Measurements from ENCODE around the gene PTGES. TPM values are rescaled to one million over a fixed set of nuclear protein-coding genes. Genes with fewer than 3 reads are reported as not detected.

PTGES gene
- polyA plus RNA-seq, 3 donors: 0.29 to 1.8 (median 0.84) TPM

DNA sequence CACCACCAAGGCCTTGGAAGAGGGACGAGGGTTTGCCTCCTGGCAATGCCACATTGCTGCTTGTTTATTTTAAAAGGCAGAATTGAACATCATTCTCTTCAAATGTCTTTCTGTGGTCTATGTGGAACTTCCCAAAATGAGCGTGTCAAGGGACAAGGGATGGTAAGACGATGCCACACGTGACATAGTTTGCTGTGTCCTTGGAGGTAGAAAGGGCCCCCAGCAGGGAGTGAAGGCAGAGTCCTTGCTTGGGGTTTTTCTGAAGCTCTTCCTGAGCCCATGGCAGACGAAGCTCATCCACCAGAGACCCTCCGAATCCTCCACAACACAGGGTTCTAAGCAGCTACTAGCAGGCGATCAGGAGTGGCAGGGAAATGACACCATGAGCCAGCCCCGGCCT lies 59.1 kb downstream of the PTGES start:
- 81% methylated on average over 7 of the region's 8 CpGs for WGBS (ENCODE audit: insufficient coverage)
- Mint-ChIP-seq H3K9me3 (peaks cover 0 to 4% (median 0%) of the 10 kb centered on the region in 7 donors), H3K4me3 (no peak overlapping the region), H3K27ac (no peak overlapping the region), H3K4me1 (peaks cover 5% of the 10 kb centered on the region), H3K36me3 (no peaks in the 10 kb centered on the region), H3K27me3 (ENCODE audit: low read depth in 3 of 3) (peaks cover 37 to 60% (median 46%) of the 10 kb centered on the region in 3 donors)
- Histone ChIP-seq H2AFZ (ENCODE audit: insufficient read depth, low read depth, low read length, poor library complexity, severe bottlenecking) (no peak overlapping the region), H3K36me3 (replicated peaks in 1 of 2; ENCODE audit: control insufficient read depth in 1 of 2, insufficient read depth in 2 of 2, low read length in 2 of 2) (no peaks in the 10 kb centered on the region), H3K79me2 (ENCODE audit: insufficient read depth, low read length) (no peaks in the 10 kb centered on the region), H3K4me3 (replicated peaks in 1 of 3; ENCODE audit: low read depth in 2 of 3, low read length in 3 of 3) (no peak overlapping the region), H3K27ac (ENCODE audit: low read depth in 1 of 2, low read length in 2 of 2) (no peak overlapping the region), H3K27me3 (ENCODE audit: control insufficient read depth in 2 of 2, insufficient read depth in 2 of 2, low read length in 2 of 2) (peaks cover 9 to 34% of the 10 kb centered on the region in 2 donors), H3K9me3 (replicated peaks in 1 of 2; ENCODE audit: control insufficient read depth in 1 of 2, insufficient read depth in 1 of 2, low read length in 2 of 2) (peaks cover 0 to 5% of the 10 kb centered on the region in 2 donors), H4K20me1 (ENCODE audit: insufficient read depth, low read length) (no peaks in the 10 kb centered on the region), H3K4me1 (ENCODE audit: control insufficient read depth in 1 of 2, insufficient read depth in 2 of 2, low read length in 2 of 2) (no peaks in the 10 kb centered on the region), H3K9ac (ENCODE audit: insufficient read depth, low read length, poor library complexity, severe bottlenecking) (no peak overlapping the region), H3K4me2 (replicated peaks; ENCODE audit: extremely low read depth, low read length, poor library complexity, severe bottlenecking) (no peak overlapping the region)
- intact Hi-C loops (cut with micrococcal nuclease): no loop called here
- DNase-seq: no peak
- TF ChIP-seq, protein P1, sequence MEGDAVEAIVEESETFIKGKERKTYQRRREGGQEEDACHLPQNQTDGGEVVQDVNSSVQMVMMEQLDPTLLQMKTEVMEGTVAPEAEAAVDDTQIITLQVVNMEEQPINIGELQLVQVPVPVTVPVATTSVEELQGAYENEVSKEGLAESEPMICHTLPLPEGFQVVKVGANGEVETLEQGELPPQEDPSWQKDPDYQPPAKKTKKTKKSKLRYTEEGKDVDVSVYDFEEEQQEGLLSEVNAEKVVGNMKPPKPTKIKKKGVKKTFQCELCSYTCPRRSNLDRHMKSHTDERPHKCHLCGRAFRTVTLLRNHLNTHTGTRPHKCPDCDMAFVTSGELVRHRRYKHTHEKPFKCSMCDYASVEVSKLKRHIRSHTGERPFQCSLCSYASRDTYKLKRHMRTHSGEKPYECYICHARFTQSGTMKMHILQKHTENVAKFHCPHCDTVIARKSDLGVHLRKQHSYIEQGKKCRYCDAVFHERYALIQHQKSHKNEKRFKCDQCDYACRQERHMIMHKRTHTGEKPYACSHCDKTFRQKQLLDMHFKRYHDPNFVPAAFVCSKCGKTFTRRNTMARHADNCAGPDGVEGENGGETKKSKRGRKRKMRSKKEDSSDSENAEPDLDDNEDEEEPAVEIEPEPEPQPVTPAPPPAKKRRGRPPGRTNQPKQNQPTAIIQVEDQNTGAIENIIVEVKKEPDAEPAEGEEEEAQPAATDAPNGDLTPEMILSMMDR (IDR thresholded peaks at IDR 0.05): no peak

GRCh38 chr9:129692534-129692933 lies 60.3 kb downstream of the PTGES start:
- no peak overlapping the region for H2AFZ ChIP-seq (ENCODE audit: insufficient read depth, low read depth, low read length, poor library complexity, severe bottlenecking)
- no peak overlapping the region for H3K4me3 Mint-ChIP-seq
- no peak for DNase-seq
- intact Hi-C loops (cut with micrococcal nuclease): no loop called here
- TF ChIP-seq, protein P1 (IDR thresholded peaks at IDR 0.05): no peak
- no peak overlapping the region for H3K27ac ChIP-seq (ENCODE audit: low read depth in 1 of 2, low read length in 2 of 2)
- peaks cover 9 to 23% of the 10 kb centered on the region in 2 donors for H3K27me3 ChIP-seq (ENCODE audit: control insufficient read depth in 2 of 2, insufficient read depth in 2 of 2, low read length in 2 of 2)
- H3K4me3 ChIP-seq (replicated peaks in 1 of 3; ENCODE audit: low read depth in 2 of 3, low read length in 3 of 3): no peak overlapping the region
- H3K9me3 ChIP-seq (replicated peaks in 1 of 2; ENCODE audit: control insufficient read depth in 1 of 2, insufficient read depth in 1 of 2, low read length in 2 of 2): peaks cover 0 to 5% of the 10 kb centered on the region in 2 donors
- H3K4me1 Mint-ChIP-seq: peaks cover 3% of the 10 kb centered on the region
- H3K9me3 Mint-ChIP-seq: peaks cover 0 to 3% (median 0%) of the 10 kb centered on the region in 7 donors
- H3K79me2 ChIP-seq (ENCODE audit: insufficient read depth, low read length): no peaks in the 10 kb centered on the region
- WGBS (ENCODE audit: insufficient coverage): 71% methylated on average over 1 of the region's 5 CpGs
- no peaks in the 10 kb centered on the region for H3K4me1 ChIP-seq (ENCODE audit: control insufficient read depth in 1 of 2, insufficient read depth in 2 of 2, low read length in 2 of 2)
- H3K36me3 Mint-ChIP-seq: no peaks in the 10 kb centered on the region
- H3K4me2 ChIP-seq (replicated peaks; ENCODE audit: extremely low read depth, low read length, poor library complexity, severe bottlenecking): no peak overlapping the region
- H3K27me3 Mint-ChIP-seq (ENCODE audit: low read depth in 3 of 3): peaks cover 29 to 48% (median 34%) of the 10 kb centered on the region in 3 donors
- no peak overlapping the region for H3K9ac ChIP-seq (ENCODE audit: insufficient read depth, low read length, poor library complexity, severe bottlenecking)
- H3K36me3 ChIP-seq (replicated peaks in 1 of 2; ENCODE audit: control insufficient read depth in 1 of 2, insufficient read depth in 2 of 2, low read length in 2 of 2): no peaks in the 10 kb centered on the region
- no peaks in the 10 kb centered on the region for H4K20me1 ChIP-seq (ENCODE audit: insufficient read depth, low read length)
- no peak overlapping the region for H3K27ac Mint-ChIP-seq

Other genes with a start within 250 kb of the PTGES start
- gene C9orf50, start 131.9 kb downstream of the PTGES start, polyA plus RNA-seq: not detected
- gene NTMT1, start 126.9 kb downstream of the PTGES start, polyA plus RNA-seq: 10 to 100 TPM; 16.0 to 43.9 (median 28.2) TPM
- 10 to 100 TPM in 2 of 3 donors, 1 to 10 TPM in 1; 8.1 to 21.1 (median 10.1) TPM for gene ASB6, start 110.9 kb downstream of the PTGES start, polyA plus RNA-seq
- gene PRRX2, start 87.4 kb downstream of the PTGES start, polyA plus RNA-seq: not detected
- gene TOR1B, start 50.1 kb upstream of the PTGES start, polyA plus RNA-seq: 10 to 100 TPM; 15.8 to 22.5 (median 18.0) TPM
- gene TOR1A, start 71.1 kb upstream of the PTGES start, polyA plus RNA-seq: 10 to 100 TPM; 41.2 to 95.3 (median 89.6) TPM
- 10 to 100 TPM; 53.3 to 82.4 (median 65.5) TPM for gene C9orf78, start 82.2 kb upstream of the PTGES start, polyA plus RNA-seq
- 10 to 100 TPM in 1 of 3 donors, 1 to 10 TPM in 2; 2.7 to 30.0 (median 5.2) TPM for gene USP20, start 82.4 kb upstream of the PTGES start, polyA plus RNA-seq